Measurements from ENCODE around the gene TBC1D2B. TPM values are rescaled to one million over a fixed set of nuclear protein-coding genes. Genes with fewer than 3 reads are reported as not detected.

TBC1D2B gene
- total RNA-seq, 2 donors from 2014 or later = 35.9 to 49.1 TPM

DNA sequence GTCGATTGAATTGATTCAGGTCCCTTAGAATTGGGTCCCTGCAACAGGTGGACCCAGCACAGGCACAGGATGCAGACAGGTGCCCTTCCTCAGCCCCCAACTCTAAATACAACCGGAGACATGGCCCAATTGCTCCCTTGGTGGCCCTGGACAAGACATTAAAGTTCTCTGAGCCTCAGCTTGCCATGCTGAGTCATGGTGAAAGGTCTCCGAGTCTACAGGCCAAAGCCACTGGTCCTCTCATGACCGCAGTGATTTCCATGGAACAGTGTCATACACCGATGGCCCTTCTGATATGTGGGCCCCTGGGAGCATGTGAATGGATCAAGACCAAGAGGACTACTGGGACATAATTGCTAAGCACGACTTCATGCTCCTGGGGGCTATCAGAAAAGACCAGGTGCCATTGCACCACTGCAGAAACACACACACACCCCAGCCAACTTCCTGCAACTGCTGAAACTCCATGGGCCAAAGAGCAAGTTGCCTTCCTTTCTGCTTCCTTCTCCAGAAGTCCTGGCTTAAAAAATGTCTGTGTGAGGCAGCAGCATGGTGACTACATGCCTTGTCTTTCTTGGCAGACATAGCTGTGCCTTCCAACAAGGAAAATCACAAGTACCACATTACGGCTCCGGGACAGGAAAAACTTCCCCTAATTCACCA, 38.8 kb downstream of the TBC1D2B start:
- Histone ChIP-seq H3K4me3 (no peak overlapping the region), H3K4me1 (peaks cover 6% of the 10 kb centered on the region), H3K27me3 (no peaks in the 10 kb centered on the region), H3K9me3 (no peaks in the 10 kb centered on the region), H3K9ac (ENCODE audit: low read depth in 2 of 2, low read length in 2 of 2) (no peak overlapping the region), H3K36me3 (no peaks in the 10 kb centered on the region), H3K27ac (no peak overlapping the region)
- peak; percentile 15 for DNase-seq
- intact Hi-C loops (cut with DNase I) = no loop called here
- TF ChIP-seq, protein P1, sequence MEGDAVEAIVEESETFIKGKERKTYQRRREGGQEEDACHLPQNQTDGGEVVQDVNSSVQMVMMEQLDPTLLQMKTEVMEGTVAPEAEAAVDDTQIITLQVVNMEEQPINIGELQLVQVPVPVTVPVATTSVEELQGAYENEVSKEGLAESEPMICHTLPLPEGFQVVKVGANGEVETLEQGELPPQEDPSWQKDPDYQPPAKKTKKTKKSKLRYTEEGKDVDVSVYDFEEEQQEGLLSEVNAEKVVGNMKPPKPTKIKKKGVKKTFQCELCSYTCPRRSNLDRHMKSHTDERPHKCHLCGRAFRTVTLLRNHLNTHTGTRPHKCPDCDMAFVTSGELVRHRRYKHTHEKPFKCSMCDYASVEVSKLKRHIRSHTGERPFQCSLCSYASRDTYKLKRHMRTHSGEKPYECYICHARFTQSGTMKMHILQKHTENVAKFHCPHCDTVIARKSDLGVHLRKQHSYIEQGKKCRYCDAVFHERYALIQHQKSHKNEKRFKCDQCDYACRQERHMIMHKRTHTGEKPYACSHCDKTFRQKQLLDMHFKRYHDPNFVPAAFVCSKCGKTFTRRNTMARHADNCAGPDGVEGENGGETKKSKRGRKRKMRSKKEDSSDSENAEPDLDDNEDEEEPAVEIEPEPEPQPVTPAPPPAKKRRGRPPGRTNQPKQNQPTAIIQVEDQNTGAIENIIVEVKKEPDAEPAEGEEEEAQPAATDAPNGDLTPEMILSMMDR (IDR thresholded peaks at IDR 0.05) = no peak

DNA sequence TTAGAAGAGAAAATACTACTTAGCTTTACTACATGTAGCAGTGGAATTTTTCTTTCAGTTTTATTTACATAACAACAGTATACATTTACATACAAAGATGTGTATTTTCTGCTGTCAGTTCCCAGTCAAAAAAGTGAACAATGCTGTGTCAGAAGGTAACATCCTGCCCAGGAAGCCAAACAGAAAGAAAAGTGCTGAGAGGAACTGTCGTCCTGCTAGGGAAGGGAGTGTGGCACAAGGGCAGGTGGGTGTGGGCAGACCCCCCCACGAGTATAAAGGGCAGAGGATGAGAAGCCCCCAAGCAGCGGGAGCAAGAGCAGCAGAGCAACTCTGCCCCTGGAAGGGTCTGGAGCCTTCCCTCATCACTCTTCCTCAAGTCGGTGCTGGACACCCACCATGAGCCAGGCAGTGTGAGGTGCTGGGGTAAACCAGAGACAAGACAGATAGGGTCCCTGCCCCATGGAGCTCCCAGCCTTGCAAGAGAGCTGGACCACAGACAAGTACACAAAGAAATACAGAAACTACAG, 39.7 kb downstream of the TBC1D2B start:
- intact Hi-C loops (cut with DNase I) = no loop called here
- TF ChIP-seq, protein P1 (IDR thresholded peaks at IDR 0.05) = no peak
- no peak overlapping the region for H3K9ac ChIP-seq (ENCODE audit: low read depth in 2 of 2, low read length in 2 of 2)
- no peaks in the 10 kb centered on the region for H3K9me3 ChIP-seq
- H3K27ac ChIP-seq = no peak overlapping the region
- H3K4me3 ChIP-seq = no peak overlapping the region
- DNase-seq = peak; percentile 17
- peaks cover 6% of the 10 kb centered on the region for H3K4me1 ChIP-seq
- H3K36me3 ChIP-seq = no peaks in the 10 kb centered on the region
- no peaks in the 10 kb centered on the region for H3K27me3 ChIP-seq

DNA sequence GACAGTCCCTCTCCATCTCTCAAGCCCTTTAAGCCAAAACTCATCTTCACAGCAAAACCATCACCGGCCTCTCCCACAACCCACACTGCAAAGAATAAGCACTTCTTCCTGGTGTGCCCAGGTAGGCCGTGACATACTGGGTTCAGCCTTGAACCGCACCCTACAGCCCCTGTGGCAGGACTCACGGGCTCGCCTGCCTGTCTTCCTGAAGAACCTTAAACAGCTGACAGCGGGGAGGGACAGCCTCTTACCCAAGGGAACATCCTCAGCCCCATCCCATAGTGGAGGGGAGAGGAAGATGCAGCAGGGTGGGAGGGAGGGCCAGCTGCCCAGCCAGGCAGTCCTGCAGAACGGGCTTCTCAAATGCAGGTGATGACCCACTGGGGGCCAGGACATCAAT, 40.2 kb downstream of the TBC1D2B start:
- Histone ChIP-seq H3K27ac (no peak overlapping the region), H3K36me3 (no peaks in the 10 kb centered on the region), H3K4me1 (peaks cover 6% of the 10 kb centered on the region), H3K27me3 (no peaks in the 10 kb centered on the region), H3K9ac (ENCODE audit: low read depth in 2 of 2, low read length in 2 of 2) (no peak overlapping the region), H3K9me3 (no peaks in the 10 kb centered on the region), H3K4me3 (no peak overlapping the region)
- TF ChIP-seq, protein P1 (IDR thresholded peaks at IDR 0.05) = no peak
- peak; percentile 24 for DNase-seq
- intact Hi-C loops (cut with DNase I) = no loop called here

DNA sequence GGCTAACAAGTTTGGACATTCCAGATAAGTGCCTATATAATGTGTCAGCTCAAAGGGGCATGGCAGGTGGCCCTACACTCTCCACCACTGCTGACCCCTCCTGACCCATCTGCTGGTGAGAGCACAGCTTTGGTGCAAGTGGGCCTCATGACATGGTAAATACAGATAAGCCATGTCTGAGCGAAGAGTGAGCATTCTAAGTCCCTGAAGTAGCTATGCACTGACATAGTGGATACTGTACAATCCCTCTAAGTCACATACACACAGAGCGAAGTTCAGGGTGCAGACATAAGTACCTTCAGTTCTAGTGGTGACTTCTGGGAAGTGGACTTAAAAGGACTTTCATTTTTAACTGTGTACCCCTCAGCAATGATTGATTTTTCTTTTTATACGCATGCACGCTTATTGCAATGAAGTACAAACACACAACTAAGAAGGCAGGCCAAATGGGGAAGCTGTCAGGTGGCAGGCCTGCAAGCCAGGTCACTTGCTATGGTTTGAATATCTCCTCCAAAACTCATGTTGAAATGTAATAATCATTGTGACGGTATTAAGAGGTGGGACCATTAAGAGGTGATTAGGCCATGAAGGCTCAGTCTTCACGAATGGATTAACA, 41.5 kb downstream of the TBC1D2B start:
- Histone ChIP-seq H3K4me1 (peaks cover 6% of the 10 kb centered on the region), H3K9ac (ENCODE audit: low read depth in 2 of 2, low read length in 2 of 2) (no peak overlapping the region), H3K9me3 (no peaks in the 10 kb centered on the region), H3K36me3 (no peaks in the 10 kb centered on the region), H3K4me3 (no peak overlapping the region), H3K27me3 (no peaks in the 10 kb centered on the region), H3K27ac (peak overlapping the region; percentile 3)
- intact Hi-C loops (cut with DNase I) = no loop called here
- DNase-seq = peak; percentile 13
- TF ChIP-seq, protein P1 (IDR thresholded peaks at IDR 0.05) = no peak

DNA sequence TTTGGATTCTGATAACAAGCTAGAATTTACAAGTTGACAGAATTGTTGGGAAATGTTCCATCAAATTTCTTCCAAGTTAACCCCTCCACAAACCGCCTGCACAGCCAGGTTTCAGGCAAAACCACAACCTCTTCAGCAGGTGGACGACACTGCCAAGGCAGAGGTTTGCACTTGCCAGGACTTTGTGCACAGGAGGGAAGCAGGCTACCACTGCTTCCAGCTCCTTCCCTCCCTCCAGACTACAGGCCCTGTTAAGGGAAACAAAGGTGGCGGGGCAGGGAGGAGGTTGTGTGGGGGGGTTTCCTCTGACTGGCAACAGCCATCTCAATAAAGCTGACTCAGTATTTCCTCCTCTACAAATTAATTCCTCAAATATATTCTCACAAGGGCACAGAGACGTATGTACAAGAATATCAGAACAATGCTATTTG, 42.2 kb downstream of the TBC1D2B start:
- Histone ChIP-seq H3K4me1 (peaks cover 6% of the 10 kb centered on the region), H3K27me3 (no peaks in the 10 kb centered on the region), H3K9ac (ENCODE audit: low read depth in 2 of 2, low read length in 2 of 2) (no peak overlapping the region), H3K36me3 (no peaks in the 10 kb centered on the region), H3K27ac (peak overlapping the region; percentile 3), H3K4me3 (no peak overlapping the region), H3K9me3 (no peaks in the 10 kb centered on the region)
- intact Hi-C loops (cut with DNase I) = no loop called here
- TF ChIP-seq, protein P1 (IDR thresholded peaks at IDR 0.05) = no peak
- DNase-seq = no peak
